KMS-11 (cell line): ENCODE measurements around the gene SSBP3.

Experiments
- H2AFZ ChIP-seq: fragments of 200-600 bp; sonication (generic); 2 replicates; pipeline ENCODE4 v1.6.1; 2016; ENCODE audit warnings: antibody characterized with exemption, mixed run types, low read depth
- H3K27ac ChIP-seq: fragments of 200-600 bp; sonication (generic); 2 replicates; pipeline ENCODE4 v1.6.1; 2016; ENCODE audit warnings: mild to moderate bottlenecking, mixed run types
- H3K27me3 ChIP-seq: fragments of 200-600 bp; sonication (generic); 2 replicates; pipeline ENCODE4 v1.6.1; 2017; ENCODE audit warnings: mild to moderate bottlenecking, low read depth, mixed run types, moderate library complexity; ENCODE audit not compliant: insufficient read depth
- H3K36me3 ChIP-seq: fragments of 200-600 bp; sonication (generic); 2 replicates; pipeline ENCODE4 v1.6.1; 2017; ENCODE audit warnings: mild to moderate bottlenecking, mixed run types; ENCODE audit not compliant: insufficient read depth
- H3K4me1 ChIP-seq: fragments of 200-600 bp; sonication (generic); 2 replicates; pipeline ENCODE4 v1.6.1; 2016; ENCODE audit warnings: mild to moderate bottlenecking, low read depth, mixed run types; ENCODE audit not compliant: poor library complexity, severe bottlenecking
- H3K4me2 ChIP-seq: fragments of 200-600 bp; sonication (generic); 2 replicates; pipeline ENCODE4 v1.7.0; 2016; ENCODE audit warnings: mild to moderate bottlenecking, mixed run types
- H3K4me3 ChIP-seq: fragments of 200-600 bp; sonication (generic); IDR thresholded peaks from 2 replicates; pipeline ENCODE4 v1.6.1; 2017; ENCODE audit warnings: low read depth, low read length, mixed read lengths; ENCODE audit not compliant: insufficient read depth
- H3K79me2 ChIP-seq: fragments of 200-600 bp; sonication (generic); 2 replicates; pipeline ENCODE4 v1.6.1; 2016; ENCODE audit warnings: low read depth, mixed run types; ENCODE audit not compliant: insufficient read depth
- H3K9ac ChIP-seq: fragments of 200-600 bp; sonication (generic); 2 replicates; pipeline ENCODE4 v1.6.1; 2016; ENCODE audit warnings: mild to moderate bottlenecking, mixed run types
- H4K20me1 ChIP-seq: fragments of 200-600 bp; sonication (generic); 2 replicates; pipeline ENCODE4 v1.6.1; 2016; ENCODE audit warnings: mild to moderate bottlenecking, mixed run types; ENCODE audit not compliant: insufficient read depth
- TF ChIP-seq, protein P1 (sequence below): fragments of 200-600 bp; sonication (generic); conservative IDR thresholded peaks from 2 replicates; pipeline ENCODE4 v1.6.1; 2017; ENCODE audit warnings: low read depth, mild to moderate bottlenecking, antibody characterized with exemption, low read length, moderate library complexity, mixed read lengths

Gene SSBP3

DNA sequence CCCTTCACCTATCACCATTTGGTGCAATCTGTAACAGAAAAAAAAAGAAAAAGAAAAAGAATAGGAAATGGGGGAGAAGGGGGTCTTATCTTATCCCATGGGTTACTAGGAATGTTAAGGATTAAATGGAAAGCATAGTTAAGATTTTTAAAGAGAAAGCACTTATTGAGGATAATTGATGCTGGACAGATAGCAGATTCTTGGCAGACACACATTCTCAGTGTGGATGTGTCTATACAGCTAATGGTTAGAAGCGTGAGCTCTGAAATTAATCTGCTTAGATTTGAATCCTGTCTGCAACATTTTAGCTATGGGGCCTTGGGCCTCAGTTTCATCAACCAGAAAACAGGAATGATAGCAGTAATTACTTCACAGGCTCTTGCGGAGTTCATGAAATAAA lies 67.1 kb downstream of the SSBP3 start:
- TF ChIP-seq, protein P1, sequence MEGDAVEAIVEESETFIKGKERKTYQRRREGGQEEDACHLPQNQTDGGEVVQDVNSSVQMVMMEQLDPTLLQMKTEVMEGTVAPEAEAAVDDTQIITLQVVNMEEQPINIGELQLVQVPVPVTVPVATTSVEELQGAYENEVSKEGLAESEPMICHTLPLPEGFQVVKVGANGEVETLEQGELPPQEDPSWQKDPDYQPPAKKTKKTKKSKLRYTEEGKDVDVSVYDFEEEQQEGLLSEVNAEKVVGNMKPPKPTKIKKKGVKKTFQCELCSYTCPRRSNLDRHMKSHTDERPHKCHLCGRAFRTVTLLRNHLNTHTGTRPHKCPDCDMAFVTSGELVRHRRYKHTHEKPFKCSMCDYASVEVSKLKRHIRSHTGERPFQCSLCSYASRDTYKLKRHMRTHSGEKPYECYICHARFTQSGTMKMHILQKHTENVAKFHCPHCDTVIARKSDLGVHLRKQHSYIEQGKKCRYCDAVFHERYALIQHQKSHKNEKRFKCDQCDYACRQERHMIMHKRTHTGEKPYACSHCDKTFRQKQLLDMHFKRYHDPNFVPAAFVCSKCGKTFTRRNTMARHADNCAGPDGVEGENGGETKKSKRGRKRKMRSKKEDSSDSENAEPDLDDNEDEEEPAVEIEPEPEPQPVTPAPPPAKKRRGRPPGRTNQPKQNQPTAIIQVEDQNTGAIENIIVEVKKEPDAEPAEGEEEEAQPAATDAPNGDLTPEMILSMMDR = no peak
- Histone ChIP-seq H3K4me3 (no peak overlapping the region), H3K4me1 (no peaks in the 10 kb centered on the region), H3K27me3 (no peaks in the 10 kb centered on the region), H3K27ac (no peak overlapping the region), H3K4me2 (no peak overlapping the region), H2AFZ (no peak overlapping the region), H4K20me1 (no peaks in the 10 kb centered on the region), H3K36me3 (no peaks in the 10 kb centered on the region), H3K79me2 (no peaks in the 10 kb centered on the region), H3K9ac (no peak overlapping the region)

DNA sequence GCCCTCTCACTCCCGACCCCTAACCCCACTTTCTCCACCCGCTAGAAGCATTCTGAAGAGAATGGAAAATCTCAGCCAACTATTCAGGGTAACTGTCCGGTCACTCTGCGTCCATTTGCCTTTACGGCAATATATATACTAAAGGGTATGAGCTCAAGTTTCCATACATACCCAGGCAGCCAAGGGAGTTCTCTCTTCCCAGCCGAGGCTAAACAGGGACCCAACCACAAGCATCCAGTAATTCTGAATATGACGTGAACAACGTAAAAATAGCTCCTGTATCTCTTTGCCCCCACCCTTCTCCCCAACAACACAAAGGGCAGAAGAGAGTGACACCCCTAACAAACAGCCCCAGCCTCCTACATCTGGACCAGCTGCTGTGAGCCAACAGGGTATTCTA lies 67.7 kb downstream of the SSBP3 start:
- Histone ChIP-seq H3K9ac (no peak overlapping the region), H3K79me2 (no peaks in the 10 kb centered on the region), H3K36me3 (no peaks in the 10 kb centered on the region), H3K27ac (no peak overlapping the region), H3K4me3 (no peak overlapping the region), H3K27me3 (no peaks in the 10 kb centered on the region), H4K20me1 (no peaks in the 10 kb centered on the region), H2AFZ (no peak overlapping the region), H3K4me1 (no peaks in the 10 kb centered on the region), H3K4me2 (no peak overlapping the region)
- TF ChIP-seq, protein P1 = no peak

GRCh38 chr1:54337928-54338327 lies 68.3 kb downstream of the SSBP3 start:
- Histone ChIP-seq H4K20me1 (no peaks in the 10 kb centered on the region), H3K27ac (no peak overlapping the region), H3K9ac (no peak overlapping the region), H3K4me1 (no peaks in the 10 kb centered on the region), H3K27me3 (no peaks in the 10 kb centered on the region), H3K4me3 (no peak overlapping the region), H2AFZ (no peak overlapping the region), H3K4me2 (no peak overlapping the region), H3K36me3 (no peaks in the 10 kb centered on the region), H3K79me2 (no peaks in the 10 kb centered on the region)
- TF ChIP-seq, protein P1 = no peak

GRCh38 chr1:54337034-54337433 lies 69.2 kb downstream of the SSBP3 start:
- Histone ChIP-seq H3K4me2 (no peak overlapping the region), H3K36me3 (no peaks in the 10 kb centered on the region), H3K27me3 (no peaks in the 10 kb centered on the region), H2AFZ (no peak overlapping the region), H3K9ac (no peak overlapping the region), H3K4me1 (no peaks in the 10 kb centered on the region), H3K4me3 (no peak overlapping the region), H3K79me2 (no peaks in the 10 kb centered on the region), H3K27ac (no peak overlapping the region), H4K20me1 (no peaks in the 10 kb centered on the region)
- TF ChIP-seq, protein P1 = no peak
